ENCODE results near the gene NFATC2.

The NFATC2 gene

GRCh38 chr20:51389543-51390264 is 152.8 kb downstream of the NFATC2 start:
- DNase-seq (ENCODE audit: low read depth), result no peak

GRCh38 chr20:51388756-51389542 is 153.6 kb downstream of the NFATC2 start:
- no peak for DNase-seq (ENCODE audit: low read depth)

- DNase-seq (ENCODE audit: low read depth), result no peak
Observed at GRCh38 chr20:51388227-51388626, 154.3 kb downstream of the NFATC2 start.

GRCh38 chr20:51387125-51387875 is 155.2 kb downstream of the NFATC2 start:
- DNase-seq (ENCODE audit: low read depth), result no peak

DNA sequence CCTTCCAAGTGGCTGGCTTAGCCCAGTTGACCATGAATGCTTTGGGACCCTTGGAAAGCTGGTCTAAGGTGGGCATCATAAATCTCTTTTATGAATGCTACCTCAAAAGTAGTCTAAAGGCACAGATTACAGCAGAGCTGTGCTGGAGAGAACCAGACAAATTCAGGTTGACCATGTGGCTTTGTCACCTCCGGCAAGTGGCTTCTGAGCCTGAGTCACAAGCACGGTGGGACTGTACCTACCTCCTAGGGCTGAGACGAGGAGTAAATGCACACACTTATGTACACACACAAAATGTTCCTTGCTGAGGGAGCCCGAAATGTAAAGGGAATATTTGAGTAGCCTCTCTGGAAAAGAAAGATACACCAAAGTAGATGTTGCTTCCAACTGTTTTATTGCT is 155.9 kb downstream of the NFATC2 start:
- DNase-seq (ENCODE audit: low read depth), result no peak

GRCh38 chr20:51385646-51386530 is 156.6 kb downstream of the NFATC2 start:
- peak; percentile 9 for DNase-seq (ENCODE audit: low read depth)

DNA sequence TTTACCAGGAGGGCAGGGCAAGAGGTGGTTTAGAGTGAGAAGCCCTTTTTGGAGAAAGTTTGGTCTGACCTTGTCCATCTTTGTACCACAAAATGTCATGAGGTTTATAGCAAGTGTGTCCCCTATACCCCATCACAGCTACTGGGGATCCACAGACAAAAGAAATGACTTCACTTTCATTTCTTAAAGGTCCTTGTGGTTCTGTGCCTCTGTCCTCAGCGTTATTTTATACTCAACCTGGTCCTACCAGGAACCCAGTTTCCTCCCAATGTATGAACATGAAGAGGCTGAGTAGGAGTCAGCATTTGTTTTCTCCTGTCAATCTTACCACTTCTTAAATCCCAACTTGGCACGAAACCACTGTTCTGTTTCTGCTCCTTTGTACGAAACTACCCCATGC is 157.6 kb downstream of the NFATC2 start:
- no peak for DNase-seq (ENCODE audit: low read depth)

- no peak for DNase-seq (ENCODE audit: low read depth)
Observed at GRCh38 chr20:51383891-51384510, 158.5 kb downstream of the NFATC2 start.

- DNase-seq (ENCODE audit: low read depth), result no peak
Observed at GRCh38 chr20:51382986-51383821, 159.3 kb downstream of the NFATC2 start.

GRCh38 chr20:51382111-51382985 is 160.2 kb downstream of the NFATC2 start:
- DNase-seq (ENCODE audit: low read depth), result no peak

DNA sequence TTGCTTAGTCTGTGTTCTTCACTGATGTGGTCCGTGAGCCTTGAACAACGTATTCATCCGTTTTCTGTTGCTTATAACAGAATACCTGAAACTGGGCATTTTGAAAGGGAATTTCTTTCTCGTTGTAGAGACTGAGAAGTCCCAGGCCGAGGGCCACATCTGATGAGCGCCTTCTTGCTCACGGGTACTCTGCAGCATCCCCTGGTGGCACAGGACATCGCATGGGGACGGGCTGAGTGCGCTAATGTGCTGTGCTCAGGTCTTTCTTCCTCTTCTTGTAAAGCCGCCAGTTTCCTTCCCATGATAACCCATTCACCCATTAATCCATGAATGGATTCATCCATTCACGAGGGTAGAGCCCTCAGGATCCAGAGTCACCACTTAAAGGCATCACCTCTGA is 161.0 kb downstream of the NFATC2 start:
- no peak for DNase-seq (ENCODE audit: low read depth)

DNA sequence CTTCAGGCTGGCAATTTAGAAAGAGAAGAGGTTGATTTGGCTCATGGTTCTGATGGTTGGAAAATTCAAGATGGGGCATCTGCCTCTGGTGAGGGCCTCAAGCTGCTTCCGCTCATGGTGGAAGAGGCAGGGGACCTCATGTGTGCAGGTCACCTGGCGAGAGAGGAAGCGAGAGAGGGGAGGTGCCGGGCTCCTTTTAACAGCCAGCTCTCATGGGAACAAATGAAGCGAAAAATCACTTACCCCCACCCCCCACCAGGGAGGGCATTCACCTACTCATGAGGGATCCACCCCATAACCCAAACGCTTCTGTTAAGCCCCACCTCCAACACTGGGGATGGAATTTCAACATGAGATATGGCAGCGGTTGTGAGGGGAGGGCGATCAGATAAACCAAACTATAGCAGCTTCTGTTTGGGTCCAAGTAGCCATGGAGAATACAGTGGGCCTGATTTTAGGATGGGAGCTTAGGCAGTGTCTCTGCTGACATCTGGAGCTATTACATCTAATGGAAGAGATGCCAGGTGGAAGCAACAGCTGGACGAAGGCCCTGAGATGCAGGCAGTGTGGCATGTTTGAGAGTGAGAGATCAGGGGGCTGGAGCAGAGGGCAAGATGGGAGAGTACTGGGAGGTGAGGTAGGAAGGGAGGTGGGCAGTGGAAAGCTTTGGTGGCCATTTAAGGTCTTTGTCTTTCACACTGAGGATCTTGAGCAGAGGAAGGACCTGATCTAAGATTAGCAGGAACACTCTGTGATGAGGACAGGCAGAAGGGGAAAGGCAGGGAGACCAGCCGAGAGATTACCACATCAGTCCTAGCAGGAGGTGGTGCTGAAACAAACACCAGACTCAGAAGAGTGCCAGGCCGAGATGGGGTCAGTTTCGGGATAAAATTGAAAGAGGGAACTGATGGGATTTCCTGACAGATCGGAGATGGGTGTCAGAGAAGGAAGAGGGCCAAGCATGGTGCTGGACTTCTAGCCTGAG is 161.8 kb downstream of the NFATC2 start:
- no peak for DNase-seq (ENCODE audit: low read depth)

DNA sequence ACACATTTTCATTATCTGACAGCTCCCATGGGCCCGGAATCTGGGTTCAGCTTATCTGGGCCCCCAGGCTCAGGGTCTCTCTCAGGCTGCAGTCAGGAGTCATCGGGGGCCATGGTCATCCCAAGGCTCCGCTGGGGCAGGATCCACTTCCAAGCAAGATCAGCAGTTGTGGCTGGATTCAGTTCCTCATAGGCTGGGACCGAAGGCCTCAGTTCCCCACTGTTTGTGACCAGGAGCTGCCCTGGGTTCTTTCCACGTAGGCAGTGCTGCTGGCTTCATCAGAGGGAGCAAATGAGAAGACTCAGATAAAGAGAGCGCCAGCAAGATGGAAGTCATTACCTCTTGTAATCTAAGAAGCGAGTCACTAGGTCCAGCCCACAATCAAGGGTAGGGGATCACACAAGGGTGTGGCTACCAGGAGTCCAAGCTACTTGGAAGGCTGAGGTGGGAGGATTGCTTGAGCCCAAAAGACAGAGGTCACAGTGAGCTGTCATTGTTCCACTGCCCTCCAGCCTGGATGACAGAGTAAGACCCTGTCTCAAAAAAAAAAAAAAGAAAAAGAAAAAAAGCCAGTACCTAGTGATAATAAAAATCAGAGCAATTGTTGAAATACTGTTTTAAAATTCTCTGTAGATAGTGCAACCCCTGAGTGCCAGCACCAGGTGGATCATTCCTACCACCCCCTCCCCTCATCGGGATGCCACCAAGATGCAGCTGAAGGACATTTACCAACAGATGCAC is 162.7 kb downstream of the NFATC2 start:
- DNase-seq (ENCODE audit: low read depth), result no peak

- DNase-seq (ENCODE audit: low read depth), result no peak
Observed at GRCh38 chr20:51378171-51378928, 164.2 kb downstream of the NFATC2 start.

DNA sequence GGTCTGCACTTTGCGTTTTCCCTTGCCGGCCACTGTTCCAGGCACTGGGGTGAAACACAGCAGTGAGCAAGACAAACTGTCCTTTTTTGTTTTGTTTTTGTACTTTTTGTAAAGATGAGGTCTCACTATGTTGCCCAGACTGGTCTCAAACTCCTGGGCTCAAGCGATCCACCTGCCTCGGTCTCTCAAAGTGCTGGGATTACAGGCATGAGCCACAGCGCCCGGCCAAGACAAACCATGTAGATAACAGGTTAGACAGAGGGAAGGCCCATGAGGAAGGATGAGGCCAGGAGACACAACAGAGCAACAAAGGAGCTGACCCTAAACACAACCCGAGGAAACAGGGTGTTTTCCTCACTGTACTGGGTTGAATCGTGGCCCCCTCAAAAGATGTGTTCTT is 165.4 kb downstream of the NFATC2 start:
- DNase-seq (ENCODE audit: low read depth), result no peak

- peak; percentile 26 for DNase-seq (ENCODE audit: low read depth)
Observed at GRCh38 chr20:51376111-51376510, 166.4 kb downstream of the NFATC2 start.

- DNase-seq (ENCODE audit: low read depth), result no peak
Observed at GRCh38 chr20:51375561-51375960, 167.0 kb downstream of the NFATC2 start.
